ENCODE data around the gene CALHM5. TPM values are rescaled to one million over a fixed set of nuclear protein-coding genes. Genes with fewer than 3 reads are reported as not detected.

CALHM5 gene
- total and polyA plus RNA-seq, 5 donors from 2014 or later = 0.10 TPM; not detected in 4

DNA sequence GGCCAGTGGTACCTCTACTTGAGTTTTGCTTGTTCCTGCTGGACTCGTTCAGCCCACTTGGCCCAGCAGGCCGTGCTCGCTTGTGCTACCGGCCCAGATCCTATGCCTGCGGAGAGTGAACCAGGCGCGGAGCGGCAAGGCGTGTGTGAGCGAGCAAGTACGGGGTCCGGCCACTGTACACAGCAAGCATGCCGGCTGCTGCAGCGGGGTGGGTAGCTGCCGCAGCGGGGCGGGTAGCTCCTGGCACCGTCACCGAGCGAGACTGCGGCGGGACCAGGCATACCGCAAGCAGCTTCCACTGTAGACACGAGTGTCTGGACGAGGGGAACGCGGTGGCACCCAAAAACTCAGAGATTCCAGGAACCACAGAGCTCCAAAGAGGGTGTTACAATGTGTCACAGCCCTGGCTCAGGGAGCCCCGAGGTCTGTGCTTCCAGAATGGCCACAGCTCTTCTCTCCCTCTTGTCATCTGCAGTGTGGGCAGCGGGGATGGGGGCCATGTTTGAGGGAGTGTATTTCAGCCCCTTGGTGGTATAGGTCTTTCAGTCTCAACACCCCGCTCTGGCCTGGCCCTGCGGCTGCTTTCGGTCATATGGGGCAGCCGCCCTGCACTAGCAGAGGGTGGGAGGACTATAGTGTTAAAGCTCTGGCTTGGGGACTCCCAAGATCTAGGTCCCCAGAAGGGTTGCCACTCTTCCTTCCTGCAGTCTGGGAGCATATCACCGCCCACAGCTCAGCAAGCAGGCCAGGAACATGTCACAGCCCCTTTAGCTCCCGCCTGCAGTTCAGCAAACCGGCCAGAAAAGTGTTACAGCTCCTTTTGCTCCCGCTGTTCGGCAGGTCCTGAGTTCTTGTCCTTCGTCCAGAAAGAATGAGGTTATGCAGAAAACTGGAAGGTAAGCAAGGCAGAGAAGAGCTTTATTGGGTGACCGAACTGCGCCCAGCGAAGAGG lies 53.8 kb downstream of the CALHM5 start:
- H3K9me3 ChIP-seq (ENCODE audit: control insufficient read depth in 2 of 2, low read length in 2 of 2) = no peaks in the 10 kb centered on the region
- Mint-ChIP-seq H3K4me1 (peaks cover 7 to 14% (median 12%) of the 10 kb centered on the region in 4 donors), H3K4me3 (peak overlapping the region in 1 of 4 donors; percentile 57), H3K9me3 (no peaks in the 10 kb centered on the region), H3K27ac (no peak overlapping the region), H3K27me3 (peaks cover 36% of the 10 kb centered on the region), H3K36me3 (no peaks in the 10 kb centered on the region)
- H3K36me3 ChIP-seq (ENCODE audit: control insufficient read depth, insufficient read depth, low read length) = no peaks in the 10 kb centered on the region
- ATAC-seq (ENCODE audit: low read depth in 2 of 2) (peak; percentile 21 to 23), DNase-seq (peak in 2 of 3 donors; percentile 7 to 9)
- no peak overlapping the region for H3K27ac ChIP-seq (ENCODE audit: insufficient read depth, low read length, poor library complexity, severe bottlenecking)
- H3K27me3 ChIP-seq (ENCODE audit: control insufficient read depth, insufficient read depth, low read length) = peaks cover 10% of the 10 kb centered on the region
- no peak overlapping the region for H3K4me3 ChIP-seq (ENCODE audit: low read depth, low read length)
- peaks cover 10% of the 10 kb centered on the region for H3K4me1 ChIP-seq (ENCODE audit: control insufficient read depth, insufficient read depth, low read length, poor library complexity, severe bottlenecking)

DNA sequence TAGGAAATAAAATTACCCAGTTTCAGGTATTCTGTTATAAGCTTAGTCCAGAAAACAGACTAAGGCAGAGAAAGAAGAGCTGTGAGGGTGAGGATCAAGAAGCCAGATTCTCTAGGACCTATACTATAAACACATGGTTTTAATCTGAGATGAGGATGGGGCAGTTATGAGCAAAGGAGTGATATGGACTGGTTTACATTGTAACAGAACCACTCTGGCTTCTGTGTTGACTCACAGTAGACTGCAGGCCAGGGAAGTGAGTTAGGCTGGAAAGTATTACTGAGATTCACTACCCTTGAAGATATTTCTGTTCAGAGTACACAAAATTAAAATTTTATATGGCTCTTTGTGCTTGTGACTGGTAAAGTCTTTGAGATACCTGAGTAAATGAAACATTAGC lies 56.7 kb downstream of the CALHM5 start:
- H3K36me3 ChIP-seq (ENCODE audit: control insufficient read depth, insufficient read depth, low read length) = no peaks in the 10 kb centered on the region
- peak overlapping the region in 2 of 3 donors; percentile 32 to 54 for H3K27ac Mint-ChIP-seq
- H3K4me3 Mint-ChIP-seq = no peak overlapping the region
- peaks cover 25% of the 10 kb centered on the region for H3K4me1 ChIP-seq (ENCODE audit: control insufficient read depth, insufficient read depth, low read length, poor library complexity, severe bottlenecking)
- H3K4me1 Mint-ChIP-seq = peaks cover 15 to 34% (median 26%) of the 10 kb centered on the region in 4 donors
- H3K4me3 ChIP-seq (ENCODE audit: low read depth, low read length) = no peak overlapping the region
- no peaks in the 10 kb centered on the region for H3K9me3 Mint-ChIP-seq
- ATAC-seq (ENCODE audit: low read depth in 2 of 2) = no peak
- no peak overlapping the region for H3K27ac ChIP-seq (ENCODE audit: insufficient read depth, low read length, poor library complexity, severe bottlenecking)
- no peaks in the 10 kb centered on the region for H3K9me3 ChIP-seq (ENCODE audit: control insufficient read depth in 2 of 2, low read length in 2 of 2)
- DNase-seq = no peak
- H3K27me3 ChIP-seq (ENCODE audit: control insufficient read depth, insufficient read depth, low read length) = peaks cover 8% of the 10 kb centered on the region
- H3K36me3 Mint-ChIP-seq = no peaks in the 10 kb centered on the region
- peaks cover 30% of the 10 kb centered on the region for H3K27me3 Mint-ChIP-seq

GRCh38 chr6:116568821-116569755 lies 57.6 kb downstream of the CALHM5 start:
- peak overlapping the region in 1 of 3 donors; percentile 98 for H3K27ac Mint-ChIP-seq

GRCh38 chr6:116570856-116571682 lies 59.6 kb downstream of the CALHM5 start, which contains the start of gene RWDD1:
TSS of gene RWDD1 (plus strand) at chr6:116571504. CDS start at chr6:116571583, 79 bp downstream.
- Mint-ChIP-seq H3K4me3 (peak within 1 kb of the TSS; percentile 94 to 98 (median 98)), H3K9me3 (no peaks in the 10 kb centered on the region), H3K27me3 (peaks cover 7% of the 10 kb centered on the region), H3K4me1 (peaks cover 28 to 56% (median 37%) of the 10 kb centered on the region in 4 donors), H3K36me3 (peaks cover 13% of the 10 kb centered on the region), H3K27ac (peak within 1 kb of the TSS; percentile 98 to 100 (median 99))
- Histone ChIP-seq H3K36me3 (ENCODE audit: control insufficient read depth, insufficient read depth, low read length) (peaks cover 7% of the 10 kb centered on the region), H3K27me3 (ENCODE audit: control insufficient read depth, insufficient read depth, low read length) (no peaks in the 10 kb centered on the region), H3K4me3 (ENCODE audit: low read depth, low read length) (peak within 1 kb of the TSS; percentile 97), H3K9me3 (ENCODE audit: control insufficient read depth in 2 of 2, low read length in 2 of 2) (no peaks in the 10 kb centered on the region), H3K27ac (ENCODE audit: insufficient read depth, low read length, poor library complexity, severe bottlenecking) (peak within 1 kb of the TSS; percentile 95), H3K4me1 (ENCODE audit: control insufficient read depth, insufficient read depth, low read length, poor library complexity, severe bottlenecking) (peaks cover 24% of the 10 kb centered on the region)
- ATAC-seq (ENCODE audit: low read depth in 2 of 2) = peak; percentile 96 to 97
- peak; percentile 97 to 99 (median 99) for DNase-seq

More at GRCh38 chr6:116568821-116569755, 57.6 kb downstream of the CALHM5 start:
- Histone ChIP-seq H3K4me1 (ENCODE audit: control insufficient read depth, insufficient read depth, low read length, poor library complexity, severe bottlenecking) (peaks cover 28% of the 10 kb centered on the region), H3K4me3 (ENCODE audit: low read depth, low read length) (peak overlapping the region; percentile 91), H3K27ac (ENCODE audit: insufficient read depth, low read length, poor library complexity, severe bottlenecking) (no peak overlapping the region), H3K27me3 (ENCODE audit: control insufficient read depth, insufficient read depth, low read length) (peaks cover 8% of the 10 kb centered on the region), H3K36me3 (ENCODE audit: control insufficient read depth, insufficient read depth, low read length) (no peaks in the 10 kb centered on the region), H3K9me3 (ENCODE audit: control insufficient read depth in 2 of 2, low read length in 2 of 2) (no peaks in the 10 kb centered on the region)
- ATAC-seq (ENCODE audit: low read depth in 2 of 2) (no peak), DNase-seq (no peak)
- H3K4me1 Mint-ChIP-seq = peaks cover 22 to 44% (median 33%) of the 10 kb centered on the region in 4 donors
- H3K27me3 Mint-ChIP-seq = peaks cover 25% of the 10 kb centered on the region
- peak overlapping the region in 3 of 4 donors; percentile 15 to 98 (median 94) for H3K4me3 Mint-ChIP-seq
- peaks cover 2% of the 10 kb centered on the region for H3K36me3 Mint-ChIP-seq
- H3K9me3 Mint-ChIP-seq = no peaks in the 10 kb centered on the region

DNA sequence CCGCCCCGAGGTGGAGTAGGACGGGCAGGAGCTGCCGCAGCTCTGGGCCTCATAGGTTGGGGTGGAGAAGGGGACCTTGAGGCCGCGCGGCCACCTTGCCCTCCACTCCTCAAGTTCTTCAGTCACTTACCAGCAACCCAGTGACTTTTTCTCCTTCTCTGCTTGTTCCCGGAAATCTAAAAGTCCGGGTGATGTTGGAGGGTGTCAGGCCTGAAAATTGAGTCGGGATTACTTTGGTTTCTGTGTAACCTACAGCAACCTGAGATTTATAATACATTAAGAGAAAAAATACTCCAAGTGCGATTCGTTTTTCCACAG lies 60.2 kb downstream of the CALHM5 start:
- Histone ChIP-seq H3K27ac (ENCODE audit: insufficient read depth, low read length, poor library complexity, severe bottlenecking) (peak overlapping the region; percentile 95), H3K4me3 (ENCODE audit: low read depth, low read length) (peak overlapping the region; percentile 97), H3K9me3 (ENCODE audit: control insufficient read depth in 2 of 2, low read length in 2 of 2) (no peaks in the 10 kb centered on the region), H3K36me3 (ENCODE audit: control insufficient read depth, insufficient read depth, low read length) (peaks cover 12% of the 10 kb centered on the region), H3K4me1 (ENCODE audit: control insufficient read depth, insufficient read depth, low read length, poor library complexity, severe bottlenecking) (peaks cover 24% of the 10 kb centered on the region), H3K27me3 (ENCODE audit: control insufficient read depth, insufficient read depth, low read length) (no peaks in the 10 kb centered on the region)
- Mint-ChIP-seq H3K27ac (peak overlapping the region; percentile 98 to 100 (median 99)), H3K4me1 (peaks cover 28 to 62% (median 40%) of the 10 kb centered on the region in 4 donors), H3K36me3 (peaks cover 18% of the 10 kb centered on the region), H3K9me3 (no peaks in the 10 kb centered on the region), H3K27me3 (peaks cover 5% of the 10 kb centered on the region), H3K4me3 (peak overlapping the region; percentile 94 to 98 (median 98))
- no peak for ATAC-seq (ENCODE audit: low read depth in 2 of 2)
- DNase-seq = no peak

GRCh38 chr6:116572162-116572561 lies 60.7 kb downstream of the CALHM5 start:
- H3K36me3 ChIP-seq (ENCODE audit: control insufficient read depth, insufficient read depth, low read length) = peaks cover 15% of the 10 kb centered on the region
- peak overlapping the region; percentile 95 for H3K27ac ChIP-seq (ENCODE audit: insufficient read depth, low read length, poor library complexity, severe bottlenecking)
- Mint-ChIP-seq H3K4me1 (peaks cover 28 to 65% (median 42%) of the 10 kb centered on the region in 4 donors), H3K27me3 (peaks cover 5% of the 10 kb centered on the region), H3K9me3 (no peaks in the 10 kb centered on the region), H3K4me3 (peak overlapping the region; percentile 94 to 98 (median 98)), H3K27ac (peak overlapping the region; percentile 98 to 100 (median 99)), H3K36me3 (peaks cover 21% of the 10 kb centered on the region)
- peak overlapping the region; percentile 97 for H3K4me3 ChIP-seq (ENCODE audit: low read depth, low read length)
- peak in 1 of 3 donors; percentile 27 for DNase-seq
- no peaks in the 10 kb centered on the region for H3K27me3 ChIP-seq (ENCODE audit: control insufficient read depth, insufficient read depth, low read length)
- ATAC-seq (ENCODE audit: low read depth in 2 of 2) = no peak
- H3K4me1 ChIP-seq (ENCODE audit: control insufficient read depth, insufficient read depth, low read length, poor library complexity, severe bottlenecking) = peaks cover 24% of the 10 kb centered on the region
- H3K9me3 ChIP-seq (ENCODE audit: control insufficient read depth in 2 of 2, low read length in 2 of 2) = no peaks in the 10 kb centered on the region

Measured in CD4-positive, CD25-positive, alpha-beta regulatory T cell (primary cell).